Esophagus muscularis mucosa (tissue), 4 donors: Measurements from ENCODE around the gene EPAS1. TPM values are rescaled to one million over a fixed set of nuclear protein-coding genes. Genes with fewer than 3 reads are reported as not detected.

Experiments used
- DNase-seq: peaks from one replicate; pipeline ENCODE4 v3.0.0-alpha.2; 2017; ENCODE audit errors: extremely low spot score
- H3K27ac ChIP-seq, 4 donors: fragments of 200-600 bp; sonication (generic); replicated peaks in 1 of 4; 1 replicate in 3 of 4; 2 replicates in 1 of 4; pipeline ENCODE4 v1.5.1; 2016 to 2019; ENCODE audit warnings: mild to moderate bottlenecking in 1 of 4
- H3K27me3 ChIP-seq, 4 donors: fragments of 200-600 bp; sonication (generic); one replicate each; pipeline versions ENCODE4 v1.5.1 to v1.6.0; 2016 to 2019
- H3K36me3 ChIP-seq, 4 donors: fragments of 200-600 bp; sonication (generic); one replicate each; pipeline ENCODE4 v1.5.1; 2016 to 2019
- H3K4me1 ChIP-seq, 4 donors: fragments of 200-600 bp; sonication (generic); one replicate each; pipeline ENCODE4 v1.5.1; 2016 to 2019
- H3K4me3 ChIP-seq, 4 donors: fragments of 200-600 bp; sonication (generic); 1 replicate in 2 of 4; 2 replicates in 2 of 4; pipeline ENCODE4 v1.5.1; 2016 to 2019; ENCODE audit warnings: mild to moderate bottlenecking in 4 of 4, moderate library complexity in 1 of 4
- H3K9me3 ChIP-seq, 4 donors: fragments of 200-600 bp; sonication (generic); 1 replicate in 3 of 4; 2 replicates in 1 of 4; pipeline ENCODE4 v1.5.1; 2016 to 2019
- EP300 ChIP-seq: sonication (generic); formaldehyde crosslinking; IDR thresholded peaks from one replicate; pipeline ENCODE4 v1.6.1; 2017; ENCODE audit warnings: antibody characterized with exemption
- POLR2A ChIP-seq: fragments of 450-650 bp; IDR thresholded peaks from one replicate; pipeline ENCODE4 v1.6.1; 2017; ENCODE audit warnings: antibody characterized with exemption, moderate library complexity, mild to moderate bottlenecking, low read depth
- POLR2AphosphoS5 ChIP-seq, 2 donors: sonication (generic); formaldehyde crosslinking; IDR thresholded peaks; one replicate each; pipeline ENCODE4 v1.6.1; 2017; ENCODE audit warnings: antibody characterized with exemption in 2 of 2
- WGBS: methylation state at CpG from one replicate; pipeline ENCODE4 v1.1.5; 2018; 5-methylcytosine and 5-hydroxymethylcytosine counted together
- intact Hi-C: fragments of 100-400 bp; cut with DNase I; formaldehyde crosslinking; loops from one replicate; pipeline ENCODE4 v1.15.1; 2023
- total RNA-seq, 4 donors: library from RNA; depleted of rRNA; stranded (reverse); fragments of >200 nt; gene quantifications; one replicate each; pipeline versions ENCODE4 v1.1.0 to v1.2.1, GENCODE V29; 2016
- TF ChIP-seq, protein P1 (sequence below), 3 experiments: fragments of 200-600 bp in 2 of 3; fragments of 450-650 bp in 1 of 3; sonication (generic) in 2 of 3; IDR thresholded peaks; one replicate each; pipeline ENCODE4 v1.5.1; 2017 to 2019; ENCODE audit warnings: antibody characterized with exemption in 3 of 3, mild to moderate bottlenecking in 2 of 3, moderate library complexity in 1 of 3

EPAS1 gene
- total RNA-seq, 4 donors from 2014 or later, result 113 to 225 (median 183) TPM

GRCh38 chr2:46275995-46276394 lies 21.2 kb upstream of the EPAS1 start:
- intact Hi-C loops, result no loop called here
- Histone ChIP-seq H3K27ac (peak overlapping the region in 2 of 4 donors; percentile 38 to 53), H3K27me3 (peaks cover 0 to 7% (median 0%) of the 10 kb centered on the region in 4 donors), H3K4me1 (peaks cover 18 to 39% (median 22%) of the 10 kb centered on the region in 4 donors), H3K36me3 (no peaks in the 10 kb centered on the region), H3K4me3 (no peak overlapping the region), H3K9me3 (no peaks in the 10 kb centered on the region)
- WGBS, result 46% methylated on average over 18 of the region's 20 CpGs
- no peak for TF ChIP-seq EP300
- peak; percentile 51 to 57 for TF ChIP-seq POLR2AphosphoS5 (IDR thresholded peaks at IDR 0.05)
- no peak for TF ChIP-seq POLR2A
- DNase-seq, result no peak

- Histone ChIP-seq H3K27ac (peak overlapping the region in 1 of 4 donors; percentile 53), H3K4me3 (no peak overlapping the region), H3K4me1 (peaks cover 18 to 39% (median 22%) of the 10 kb centered on the region in 4 donors), H3K9me3 (no peaks in the 10 kb centered on the region), H3K36me3 (no peaks in the 10 kb centered on the region), H3K27me3 (peaks cover 0 to 7% (median 0%) of the 10 kb centered on the region in 4 donors)
- intact Hi-C loops, result no loop called here
- TF ChIP-seq, protein P1, sequence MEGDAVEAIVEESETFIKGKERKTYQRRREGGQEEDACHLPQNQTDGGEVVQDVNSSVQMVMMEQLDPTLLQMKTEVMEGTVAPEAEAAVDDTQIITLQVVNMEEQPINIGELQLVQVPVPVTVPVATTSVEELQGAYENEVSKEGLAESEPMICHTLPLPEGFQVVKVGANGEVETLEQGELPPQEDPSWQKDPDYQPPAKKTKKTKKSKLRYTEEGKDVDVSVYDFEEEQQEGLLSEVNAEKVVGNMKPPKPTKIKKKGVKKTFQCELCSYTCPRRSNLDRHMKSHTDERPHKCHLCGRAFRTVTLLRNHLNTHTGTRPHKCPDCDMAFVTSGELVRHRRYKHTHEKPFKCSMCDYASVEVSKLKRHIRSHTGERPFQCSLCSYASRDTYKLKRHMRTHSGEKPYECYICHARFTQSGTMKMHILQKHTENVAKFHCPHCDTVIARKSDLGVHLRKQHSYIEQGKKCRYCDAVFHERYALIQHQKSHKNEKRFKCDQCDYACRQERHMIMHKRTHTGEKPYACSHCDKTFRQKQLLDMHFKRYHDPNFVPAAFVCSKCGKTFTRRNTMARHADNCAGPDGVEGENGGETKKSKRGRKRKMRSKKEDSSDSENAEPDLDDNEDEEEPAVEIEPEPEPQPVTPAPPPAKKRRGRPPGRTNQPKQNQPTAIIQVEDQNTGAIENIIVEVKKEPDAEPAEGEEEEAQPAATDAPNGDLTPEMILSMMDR (IDR thresholded peaks at IDR 0.05), result peak in 1 of 3 experiments; percentile 11
- no peak for TF ChIP-seq EP300
- no peak for DNase-seq
- 56% methylated on average over 2 of the region's 2 CpGs for WGBS
These were observed 20.6 kb upstream of the EPAS1 start for GRCh38 chr2:46276642-46277041.

DNA sequence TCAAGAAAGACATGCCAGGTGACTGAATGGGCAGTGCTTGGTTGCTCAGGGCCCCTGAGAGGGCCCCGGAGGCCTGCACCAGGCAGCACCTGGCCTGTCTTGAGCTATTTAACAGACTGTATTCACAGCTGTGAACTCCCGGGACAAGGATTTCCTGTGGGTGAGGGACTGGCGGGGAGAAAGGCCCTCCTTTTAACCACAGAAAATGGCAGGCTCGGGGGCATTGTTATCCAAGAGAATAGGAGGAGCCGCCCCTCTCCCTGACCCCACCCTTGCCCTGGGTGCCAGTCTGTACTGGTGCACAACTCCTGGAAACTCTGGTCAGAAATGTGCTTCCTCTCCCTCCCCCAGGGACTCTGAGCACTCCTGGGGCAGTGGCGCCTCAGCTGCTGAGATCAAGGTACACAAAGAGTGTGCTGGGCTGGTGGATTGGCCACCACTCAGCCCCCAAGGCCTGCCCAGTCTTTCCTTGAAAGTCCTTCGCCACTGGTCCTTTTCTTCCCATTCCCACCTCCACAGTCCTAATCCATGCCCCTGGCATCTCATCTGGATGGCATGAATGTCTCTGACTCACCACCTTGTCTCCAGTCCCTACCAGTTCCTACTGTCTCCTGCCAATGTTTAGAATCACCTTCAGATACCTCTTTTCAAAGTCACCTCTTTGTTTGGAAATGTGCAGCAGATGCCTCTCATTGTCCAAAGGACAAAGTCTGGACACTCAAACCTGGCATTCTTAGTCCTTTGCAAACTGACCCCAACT lies 19.6 kb upstream of the EPAS1 start:
- Histone ChIP-seq H3K4me1 (peaks cover 18 to 39% (median 22%) of the 10 kb centered on the region in 4 donors), H3K36me3 (no peaks in the 10 kb centered on the region), H3K4me3 (no peak overlapping the region), H3K9me3 (no peaks in the 10 kb centered on the region), H3K27me3 (peaks cover 0 to 7% (median 0%) of the 10 kb centered on the region in 4 donors), H3K27ac (no peak overlapping the region)
- 74% methylated on average over 7 of the region's 7 CpGs for WGBS
- no peak for DNase-seq
- intact Hi-C loops, result no loop called here
- TF ChIP-seq EP300 (no peak), POLR2A (no peak), POLR2AphosphoS5 (IDR thresholded peaks at IDR 0.05) (no peak)
- TF ChIP-seq, protein P1 (IDR thresholded peaks at IDR 0.05), result no peak

DNA sequence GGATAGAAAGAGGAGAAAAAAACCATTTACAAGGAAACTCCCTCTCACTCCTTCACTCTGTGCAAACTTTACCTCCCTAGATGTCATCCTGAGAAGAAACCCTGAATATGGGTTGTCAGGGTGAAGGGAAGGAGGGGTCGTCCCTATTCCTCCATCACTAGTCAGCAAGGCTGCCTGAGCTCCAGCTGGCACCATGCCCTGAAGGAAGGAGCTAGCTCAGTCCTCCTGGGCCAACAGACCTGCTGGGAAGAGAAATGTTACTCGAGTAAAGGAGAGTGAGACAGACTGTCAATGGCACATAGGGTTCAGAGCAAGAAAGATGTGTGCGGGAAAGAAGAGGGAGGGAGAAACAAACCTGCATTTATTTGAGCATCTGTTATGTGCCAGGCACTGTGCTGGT lies 18.3 kb upstream of the EPAS1 start:
- peaks cover 0 to 7% (median 0%) of the 10 kb centered on the region in 4 donors for H3K27me3 ChIP-seq
- intact Hi-C loops, result no loop called here
- no peak overlapping the region for H3K27ac ChIP-seq
- 64% methylated on average over 3 of the region's 3 CpGs for WGBS
- no peaks in the 10 kb centered on the region for H3K36me3 ChIP-seq
- peaks cover 18 to 35% (median 20%) of the 10 kb centered on the region in 4 donors for H3K4me1 ChIP-seq
- no peak for DNase-seq
- no peak overlapping the region for H3K4me3 ChIP-seq
- TF ChIP-seq, protein P1 (IDR thresholded peaks at IDR 0.05), result no peak
- TF ChIP-seq POLR2A (no peak), EP300 (no peak), POLR2AphosphoS5 (IDR thresholded peaks at IDR 0.05) (no peak)
- H3K9me3 ChIP-seq, result no peaks in the 10 kb centered on the region

DNA sequence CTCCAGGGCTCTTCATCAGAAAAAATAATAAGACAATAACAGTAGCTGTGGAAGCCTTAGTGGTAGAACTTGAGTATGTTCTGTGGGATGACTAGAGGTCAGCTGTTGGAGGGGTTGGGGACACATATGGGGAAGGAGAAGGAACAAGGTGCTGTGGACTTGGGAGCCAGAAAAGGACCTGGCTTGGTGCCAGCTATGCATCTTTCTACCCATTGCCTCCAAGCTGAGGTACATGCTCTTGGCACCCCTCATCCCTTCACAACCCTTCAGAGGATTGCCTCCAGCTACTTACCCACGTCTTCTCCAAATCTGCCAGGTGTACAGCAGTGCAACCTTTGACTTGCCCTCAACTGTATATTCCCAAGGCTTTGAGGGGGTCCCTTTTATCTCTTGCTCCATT lies 15.3 kb upstream of the EPAS1 start:
- peaks cover 0 to 3% (median 0%) of the 10 kb centered on the region in 4 donors for H3K27me3 ChIP-seq
- TF ChIP-seq POLR2AphosphoS5 (IDR thresholded peaks at IDR 0.05) (no peak), EP300 (no peak), POLR2A (no peak)
- TF ChIP-seq, protein P1 (IDR thresholded peaks at IDR 0.05), result no peak
- WGBS, result 92% methylated on average over 1 of the region's 1 CpG
- no peaks in the 10 kb centered on the region for H3K36me3 ChIP-seq
- peaks cover 0 to 6% (median under 1%) of the 10 kb centered on the region in 4 donors for H3K4me1 ChIP-seq
- no peak overlapping the region for H3K27ac ChIP-seq
- DNase-seq, result no peak
- H3K9me3 ChIP-seq, result no peaks in the 10 kb centered on the region
- intact Hi-C loops, result no loop called here
- H3K4me3 ChIP-seq, result no peak overlapping the region
